ENCODE results near the gene NTM.

Gene NTM

GRCh38 chr11:131845255-131845654 lies 474.8 kb downstream of the NTM start:
- DNase-seq, result no peak

DNA sequence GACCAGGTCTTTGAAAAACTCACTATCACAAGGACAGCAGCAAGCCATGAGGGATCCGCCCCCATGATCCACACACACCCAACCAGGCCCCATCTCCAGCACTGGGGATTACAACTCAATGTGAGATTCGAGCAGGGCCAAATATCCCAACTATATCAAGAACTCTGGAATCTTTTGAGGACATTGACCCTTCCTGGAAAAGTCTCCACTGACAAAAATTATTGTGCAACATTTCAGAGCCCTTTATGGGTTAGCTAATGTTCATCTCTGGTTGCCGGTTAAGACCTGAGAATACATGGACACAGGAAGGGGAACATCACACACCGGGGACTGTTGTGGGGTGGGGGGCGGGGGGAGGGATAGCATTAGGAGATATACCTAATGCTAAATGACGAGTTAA lies 479.1 kb downstream of the NTM start:
- no peak for DNase-seq

DNA sequence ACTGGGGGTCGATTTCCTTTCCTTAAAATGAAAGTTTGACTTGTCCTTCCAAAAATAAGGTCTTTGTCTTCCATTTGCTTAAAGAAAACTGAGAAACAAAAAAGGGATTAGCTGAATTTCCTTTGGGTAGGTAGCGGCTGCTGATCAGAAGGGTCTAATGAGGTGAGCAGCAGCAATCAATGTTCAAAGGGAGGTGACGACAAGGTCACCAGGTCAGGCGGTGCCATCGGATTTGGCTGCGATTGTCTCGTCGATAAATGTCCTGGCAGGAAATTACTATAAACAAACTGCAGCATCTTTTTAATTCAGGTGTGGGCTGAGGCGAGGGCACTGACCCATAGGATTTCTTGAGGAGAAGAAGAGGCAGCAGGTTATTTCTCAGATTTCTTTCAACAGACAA lies 480.1 kb downstream of the NTM start:
- no peak for DNase-seq

- no peak for DNase-seq
Measured at GRCh38 chr11:131851964-131852755, 481.7 kb downstream of the NTM start.

DNA sequence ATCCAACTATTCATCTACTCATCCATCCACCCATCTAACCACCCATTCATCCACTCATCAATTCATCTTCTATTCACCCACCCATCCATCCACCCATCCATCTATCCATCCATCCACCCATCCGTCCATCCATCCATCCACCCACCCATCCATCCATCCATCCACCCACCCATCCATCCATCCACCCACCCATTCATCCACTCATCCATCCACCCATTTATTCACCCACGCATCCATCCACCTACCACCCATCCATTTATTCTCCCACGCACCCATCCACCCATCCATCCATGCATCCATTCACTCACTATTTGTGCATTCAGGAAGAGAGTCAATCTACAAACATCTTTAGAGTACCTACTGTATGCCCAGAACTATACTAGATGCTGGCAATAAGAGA lies 482.3 kb downstream of the NTM start:
- DNase-seq, result no peak

DNA sequence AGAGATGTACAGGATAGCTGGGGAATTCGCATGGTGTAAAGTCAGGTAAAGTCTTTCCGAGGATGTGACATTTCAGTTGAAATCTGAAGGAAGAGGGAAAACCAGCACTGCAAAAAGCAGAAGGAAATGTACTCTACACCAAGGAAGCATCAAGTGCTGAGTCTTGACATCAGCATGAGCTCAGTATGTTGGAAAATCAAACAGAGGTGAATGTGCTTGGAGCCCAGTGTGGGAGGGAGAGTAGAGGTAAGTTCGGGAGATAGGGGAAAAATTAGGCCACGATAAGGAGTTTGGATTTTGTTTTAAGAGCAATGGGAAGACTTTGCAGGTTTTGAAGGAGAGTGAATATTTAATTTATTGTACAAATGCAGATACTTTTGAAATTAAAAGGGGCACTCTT lies 484.0 kb downstream of the NTM start:
- DNase-seq, result no peak

- no peak for DNase-seq
Measured at GRCh38 chr11:131855320-131855719, 484.9 kb downstream of the NTM start.

GRCh38 chr11:131857246-131857645 lies 486.8 kb downstream of the NTM start:
- no peak for DNase-seq

GRCh38 chr11:131858505-131858904 lies 488.1 kb downstream of the NTM start:
- DNase-seq, result no peak

- no peak for DNase-seq
Measured at GRCh38 chr11:131859538-131860210, 489.3 kb downstream of the NTM start.

DNA sequence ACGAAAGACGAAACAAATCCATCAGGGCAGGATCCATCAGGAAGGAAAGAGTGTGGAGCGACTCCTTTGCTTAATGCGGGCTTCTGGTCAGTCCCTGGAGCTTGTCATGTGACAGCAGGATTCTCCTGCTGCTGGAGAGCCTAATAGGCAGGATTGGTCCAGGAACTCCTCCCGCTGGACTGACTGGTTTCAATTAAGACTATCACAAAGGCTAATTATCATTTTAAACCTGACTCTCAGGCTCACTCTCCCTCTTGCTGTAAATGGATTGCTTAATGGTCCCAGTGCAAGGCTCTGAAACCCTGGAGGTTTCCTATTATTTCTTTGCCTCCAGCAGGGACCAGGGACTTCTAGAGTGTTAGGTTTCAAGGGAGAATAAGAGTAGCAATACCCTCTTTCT lies 493.8 kb downstream of the NTM start:
- DNase-seq, result no peak

DNA sequence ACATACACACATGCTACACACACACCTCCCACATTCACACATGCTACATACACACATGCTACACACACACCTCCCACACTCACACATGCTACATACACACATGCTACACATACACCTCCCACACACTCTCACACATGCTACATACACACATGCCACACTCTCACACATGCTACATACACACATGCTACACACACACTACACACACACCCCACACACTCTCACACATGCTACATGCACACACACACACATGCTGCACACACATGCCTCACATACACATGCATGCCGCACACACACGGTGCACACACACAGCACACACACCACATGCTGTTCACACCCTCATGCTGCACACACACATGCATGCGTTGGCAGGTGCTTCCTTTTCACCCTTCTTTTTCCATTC lies 495.4 kb downstream of the NTM start:
- DNase-seq, result no peak

- DNase-seq, result no peak
Measured at GRCh38 chr11:131866535-131867400, 496.4 kb downstream of the NTM start.

DNA sequence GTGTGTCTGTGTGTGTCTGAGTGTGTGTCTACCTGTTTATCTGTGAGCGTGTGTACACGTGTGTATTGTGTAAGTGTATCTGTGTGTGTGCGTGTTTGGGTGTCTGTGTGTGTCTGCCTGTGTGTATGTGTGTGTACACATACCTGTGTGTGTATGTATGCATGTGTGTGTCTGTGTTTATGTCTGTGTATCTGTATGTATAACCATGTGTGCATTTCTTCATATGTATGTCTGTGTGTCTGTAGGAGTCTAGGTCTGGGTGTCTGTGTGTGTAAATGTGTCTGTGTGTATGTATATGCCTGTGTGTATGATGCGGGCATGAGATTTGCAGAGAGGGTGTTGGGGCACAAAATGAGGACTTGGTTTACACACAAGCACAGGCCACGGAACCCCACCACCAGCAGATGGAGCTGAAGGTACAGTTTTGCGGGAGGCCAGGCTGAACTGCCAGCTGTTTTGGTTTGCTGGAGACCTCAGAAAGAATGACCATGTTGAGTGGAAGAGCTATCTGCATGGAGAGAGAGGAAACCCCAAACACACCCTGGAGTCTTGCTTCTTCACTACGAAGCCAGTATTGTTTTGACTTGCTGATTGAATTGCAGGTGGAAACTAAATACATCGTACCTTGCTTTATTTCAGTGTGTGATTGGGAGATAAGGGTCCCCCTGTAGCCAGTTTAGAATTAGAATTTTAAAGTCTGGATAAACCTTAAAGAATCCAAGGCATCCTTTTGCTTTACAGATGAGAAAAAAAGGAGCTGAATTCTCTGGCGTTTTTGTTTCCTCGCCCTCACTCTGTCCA lies 497.2 kb downstream of the NTM start:
- peak; percentile 36 for DNase-seq

- DNase-seq, result no peak
Measured at GRCh38 chr11:131868629-131869507, 498.5 kb downstream of the NTM start.

DNA sequence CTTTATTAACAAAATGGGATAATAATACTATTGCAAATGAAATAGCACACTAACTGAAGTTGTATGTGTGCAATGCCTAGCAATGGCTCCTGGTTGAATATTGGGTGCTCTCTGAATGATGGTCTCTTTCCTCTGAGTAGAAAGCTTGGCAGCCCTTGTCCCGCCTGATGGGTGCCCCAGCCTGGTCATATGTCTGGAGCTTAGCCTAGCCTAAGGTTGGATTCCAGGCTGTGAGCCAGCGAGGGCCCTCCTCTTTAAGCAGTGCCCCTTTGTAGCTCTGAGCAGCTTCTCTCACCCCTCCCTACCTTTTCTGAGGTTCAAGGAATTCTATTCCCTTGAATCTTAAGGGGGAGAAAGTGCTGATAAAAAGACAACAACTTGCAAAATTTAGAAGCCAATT lies 499.9 kb downstream of the NTM start:
- no peak for DNase-seq

- no peak for DNase-seq
Measured at GRCh38 chr11:131871006-131871405, 500.6 kb downstream of the NTM start.

DNA sequence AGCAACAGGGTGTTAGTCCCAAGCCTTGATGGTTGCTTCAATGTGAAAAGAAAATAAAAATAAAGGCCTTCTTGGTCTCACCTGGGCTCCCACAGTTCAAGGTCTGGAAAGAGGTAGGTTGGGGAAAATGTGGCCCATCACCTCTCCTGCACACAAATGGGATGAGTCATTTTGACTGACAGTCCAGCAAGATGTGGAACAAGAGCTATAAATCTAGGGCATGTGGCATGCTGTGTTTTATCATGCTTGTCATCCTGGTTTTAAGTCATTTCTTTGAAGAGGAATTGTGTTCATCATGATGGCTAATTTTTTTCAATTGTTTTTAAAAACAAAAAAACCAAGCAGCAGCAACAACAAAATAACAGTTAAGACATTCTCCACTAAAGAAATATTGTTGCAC lies 503.7 kb downstream of the NTM start:
- no peak for DNase-seq

- DNase-seq, result no peak
Measured at GRCh38 chr11:131875611-131876010, 505.2 kb downstream of the NTM start.

GRCh38 chr11:131877246-131877942 lies 507.0 kb downstream of the NTM start:
- DNase-seq, result no peak

- DNase-seq, result no peak
Measured at GRCh38 chr11:131880316-131880715, 509.9 kb downstream of the NTM start.

Measured in GF-D8 (cell line).